ENCODE data around the gene ASIC4. TPM values are rescaled to one million over a fixed set of nuclear protein-coding genes. Genes with fewer than 3 reads are reported as not detected.
A peak's percentile ranks its signal among the peaks of the same experiment; 100 is the strongest.

ASIC4 gene
- total and polyA plus RNA-seq, 2 of the 4 experiments (the other 2 are of a cell fraction), result 0.10 TPM; not detected in 1

DNA sequence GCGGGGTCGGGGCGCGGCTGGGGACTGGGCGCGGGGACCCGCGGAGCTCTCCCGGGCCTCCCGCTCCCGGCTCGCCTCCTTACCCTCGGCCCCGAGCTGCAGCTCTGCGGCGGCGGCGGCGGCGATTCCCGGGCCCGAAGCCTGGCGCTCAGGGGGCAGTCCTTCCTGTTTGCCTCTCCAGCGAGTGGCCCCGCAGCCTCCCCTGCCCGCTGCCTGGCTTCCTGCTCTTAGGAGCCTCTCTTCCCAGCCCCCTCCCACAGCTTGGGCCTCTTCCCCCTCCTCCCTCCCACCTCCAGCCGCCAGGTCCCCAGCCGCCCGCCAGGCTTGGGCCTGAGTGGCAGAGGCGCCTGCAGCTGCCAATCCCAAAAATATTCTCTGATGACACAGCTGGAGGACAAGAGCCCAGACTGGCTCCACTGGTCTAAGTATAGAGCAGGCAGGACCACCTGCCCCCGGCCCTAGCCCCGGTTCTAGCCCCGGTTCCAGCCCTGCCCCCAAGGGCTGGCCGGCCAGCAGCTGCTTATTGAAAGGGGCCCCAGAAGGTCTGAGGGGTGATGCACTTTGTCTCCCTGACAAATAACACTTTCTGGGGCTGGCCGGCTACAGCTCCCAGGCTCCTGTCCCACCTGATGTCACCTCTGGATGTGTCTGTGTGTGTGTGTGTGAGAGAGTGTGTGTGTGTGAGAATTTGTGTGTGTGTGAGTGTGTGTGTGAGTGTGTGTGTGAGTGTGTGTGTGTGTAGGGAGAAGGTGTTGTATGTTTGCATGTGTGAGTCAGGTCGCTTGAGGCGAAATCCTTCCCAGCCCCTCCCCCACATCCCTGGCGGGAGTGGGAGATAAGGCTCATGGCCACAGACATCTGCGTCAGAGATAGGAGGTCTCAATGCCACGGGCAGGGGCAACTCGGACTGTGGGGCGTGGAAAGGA is 57.3 kb downstream of the ASIC4 start, which contains the start of gene OBSL1:
OBSL1 (minus strand) TSS at position 229 of the 926 bp plus-strand sequence. CDS start 307 bp downstream, outside the sequence.
- intact Hi-C loops (cut with micrococcal nuclease) (loop anchor here (1.0 kb wide), 1 partner anchor 71 kb away; no protein-coding TSS in a partner anchor), dilution Hi-C loops (cut with HindIII; ENCODE audit: low sequenced_read_pairs, unreplicated experiment) (no loop called here), in situ Hi-C loops (cut with MboI; ENCODE audit: low sequenced_read_pairs) (no loop called here)
- H4K8ac ChIP-seq (ENCODE audit: low read depth in 2 of 2, low read length in 2 of 2), result peak within 1 kb of the TSS; percentile 82 to 96
- ATAC-seq (ENCODE audit: low read depth) (peak; percentile 80), DNase-seq (peak; percentile 70)
- peak within 1 kb of the TSS; percentile 86 for H3K4ac ChIP-seq (ENCODE audit: low read depth, low read length)
- H3K27ac ChIP-seq (ENCODE audit: insufficient read depth, low read length), result peak within 1 kb of the TSS; percentile 94
- BruUV-seq (replicated peaks), result no TSS peak
- CTCF ChIA-PET, result no interaction called here
- peak within 1 kb of the TSS; percentile 97 for H2AK5ac ChIP-seq (ENCODE audit: low read depth, low read length)
- peak within 1 kb of the TSS; percentile 80 for H4K5ac ChIP-seq (ENCODE audit: low read depth, low read length)
- 0 out of 2 replicates have a peak within 1 kb of the TSS, but pooled peaks have one; percentile 16 for H2BK20ac ChIP-seq (ENCODE audit: low read depth, low read length)
- POLR2A ChIA-PET (ENCODE audit: unreplicated experiment), result interaction anchor here (0.5 to 0.9 kb wide), 2 partner anchors 14 to 108 kb away, joined by 5 to 6 read pairs; no protein-coding TSS in a partner anchor
- H4K20me1 ChIP-seq (ENCODE audit: insufficient read depth, low read length), result peaks cover 5% of the 10 kb centered on the region; the same call in 1 of the 2 replicates
- no peak within 1 kb of the TSS for H3K56ac ChIP-seq (ENCODE audit: extremely low read depth, insufficient read depth, low read length)
- H3K79me1 ChIP-seq (ENCODE audit: low read depth in 1 of 2, low read length in 2 of 2), result peaks cover 11 to 18% of the 10 kb centered on the region in 2 experiments
- H2BK5ac ChIP-seq (ENCODE audit: low read depth, low read length, poor library complexity, severe bottlenecking), result peak within 1 kb of the TSS; percentile 81
- H2BK15ac ChIP-seq (ENCODE audit: low read depth, low read length), result no peak within 1 kb of the TSS
- peak within 1 kb of the TSS; percentile 92 for H3K9ac ChIP-seq (ENCODE audit: low read depth, low read length)
- peak within 1 kb of the TSS; percentile 70; the same call in 1 of the 2 replicates for H4K91ac ChIP-seq (ENCODE audit: insufficient read depth, low read depth, low read length)
- H3K4me1 ChIP-seq (ENCODE audit: control insufficient read depth, insufficient read depth, low read length), result peaks cover 10% of the 10 kb centered on the region
- H3K27me3 ChIP-seq (ENCODE audit: control insufficient read depth, insufficient read depth, low read length), result peaks cover 12% of the 10 kb centered on the region
- peak within 1 kb of the TSS; percentile 94 for H3K4me3 ChIP-seq (ENCODE audit: insufficient read depth, low read depth, low read length)
- peak within 1 kb of the TSS; percentile 77 for H3K4me2 ChIP-seq (ENCODE audit: low read depth, low read length)
- TF ChIP-seq MAZ (IDR thresholded peaks at IDR 0.05; ENCODE audit: borderline replicate concordance, low read depth, low read length), result 0 out of 2 replicates have a peak, but pooled peaks have one; percentile 24
- no peak for TF ChIP-seq NFE2L2 (IDR thresholded peaks at IDR 0.05; ENCODE audit: low read depth, low read length)
- 0 out of 2 replicates have a peak, but pooled peaks have one; percentile 8 for TF ChIP-seq FOS (IDR thresholded peaks at IDR 0.05; ENCODE audit: low read depth, low read length)
- WGBS, 2 experiments (ENCODE audit: extremely low coverage in 2 of 2, insufficient read length in 1 of 2), result 2% methylated on average over 17 of the region's 42 CpGs; no CpG with 5 or more reads in 1 of the 2 experiments
- no peaks in the 10 kb centered on the region for H3K9me3 ChIP-seq (ENCODE audit: control insufficient read depth, insufficient read depth, low read length)
- peaks cover 11% of the 10 kb centered on the region; the same call in 1 of the 2 replicates for H3K36me3 ChIP-seq (ENCODE audit: control insufficient read depth, insufficient read depth, low read length)
- peak within 1 kb of the TSS; percentile 94 for H2AK9ac ChIP-seq (replicated peaks; ENCODE audit: low read depth, low read length, poor library complexity)
- H3K14ac ChIP-seq (replicated peaks; ENCODE audit: low read depth, low read length), result peak within 1 kb of the TSS; percentile 94
- H3K23ac ChIP-seq (ENCODE audit: low read depth, low read length), result peak within 1 kb of the TSS; percentile 69; the same call in 1 of the 2 replicates
- peak within 1 kb of the TSS; percentile 60; the same call in 1 of the 2 replicates for H3K18ac ChIP-seq (ENCODE audit: low read depth, low read length)
- H3K9me1 ChIP-seq (ENCODE audit: insufficient read depth, low read length), result peaks cover 4% of the 10 kb centered on the region; the same call in 1 of the 2 replicates
- H2BK120ac ChIP-seq (ENCODE audit: low read depth, low read length), result peak within 1 kb of the TSS; percentile 64
- H2AFZ ChIP-seq (replicated peaks; ENCODE audit: low read length, poor library complexity), result peak within 1 kb of the TSS; percentile 97
